Suprapubic skin (tissue), 3 donors: ENCODE data around the gene GNLY.

ENCODE experiments used
- CTCF ChIP-seq, 2 donors: fragments of 200-600 bp in 1 of 2; fragments of 450-650 bp in 1 of 2; sonication (generic) in 1 of 2; IDR thresholded peaks; one replicate each; pipeline ENCODE4 v1.5.1; 2016 to 2019; ENCODE audit warnings: antibody characterized with exemption in 2 of 2, mild to moderate bottlenecking in 1 of 2, moderate library complexity in 1 of 2
- POLR2A ChIP-seq, 2 donors: fragments of 450-650 bp; IDR thresholded peaks; one replicate each; pipeline ENCODE4 v1.6.1; 2017; ENCODE audit warnings: antibody characterized with exemption in 2 of 2, mild to moderate bottlenecking in 2 of 2, moderate library complexity in 2 of 2

GRCh38 chr2:85748039-85748734, 54.0 kb downstream of the GNLY start:
- TF ChIP-seq CTCF (IDR thresholded peaks at IDR 0.05) = no peak
- TF ChIP-seq POLR2A (IDR thresholded peaks at IDR 0.05) = no peak
